PC-9 (cell line): ENCODE results near the gene PPP1R15B. TPM values are rescaled to one million over a fixed set of nuclear protein-coding genes. Genes with fewer than 3 reads are reported as not detected.

Source experiments
- BruUV-seq: library from RNA; stranded (reverse); fragments of 400-500 nt; replicated peaks from 2 replicates; lab custom pipeline; 2021; lab: Mats Ljungman, UMichigan
- CTCF ChIA-PET: fragments of 300-600 bp; sonication (Branson Sonifier 250); formaldehyde crosslinking; loops from one replicate; lab custom pipeline; 2022; ENCODE audit warnings: antibody characterized with exemption; lab: Charles Lee
- POLR2A ChIA-PET: fragments of 300-600 bp; sonication (Branson Sonifier 250); formaldehyde crosslinking; loops from one replicate; lab custom pipeline; 2022; ENCODE audit warnings: antibody characterized with exemption; ENCODE audit not compliant: unreplicated experiment; lab: Charles Lee
- DNase-seq, 2 experiments: peaks; one replicate each; pipeline versions ENCODE4 v3.0.0 to v3.0.0-alpha.2; 2015 to 2022; ENCODE audit warnings: mixed read lengths in 1 of 2
- H2AFZ ChIP-seq: fragments of 200-600 bp; sonication (generic); 2 replicates; pipeline ENCODE4 v1.8.1; 2017; ENCODE audit warnings: antibody characterized with exemption
- H3F3A ChIP-seq: fragments of 200-600 bp; sonication (generic); 2 replicates; pipeline ENCODE4 v1.8.1; 2017; ENCODE audit warnings: antibody characterized with exemption, mild to moderate bottlenecking, low read depth; ENCODE audit not compliant: insufficient read depth
- H3K27ac ChIP-seq: fragments of 200-600 bp; sonication (generic); 2 replicates; pipeline ENCODE4 v1.6.1; 2016; ENCODE audit warnings: mixed run types
- H3K27me3 ChIP-seq: fragments of 200-600 bp; sonication (generic); 2 replicates; pipeline ENCODE4 v1.6.1; 2016; ENCODE audit warnings: low read depth, mixed run types; ENCODE audit not compliant: insufficient read depth
- H3K36me3 ChIP-seq: fragments of 200-600 bp; sonication (generic); 2 replicates; pipeline ENCODE4 v1.6.1; 2016; ENCODE audit warnings: low read depth, mixed run types
- H3K4me1 ChIP-seq: fragments of 200-600 bp; sonication (generic); replicated peaks from 2 replicates; pipeline ENCODE4 v1.6.1; 2016; ENCODE audit warnings: mixed run types; ENCODE audit not compliant: insufficient read depth
- H3K4me2 ChIP-seq: fragments of 200-600 bp; sonication (generic); 2 replicates; pipeline ENCODE4 v1.6.1; 2017; ENCODE audit warnings: mixed run types
- H3K4me3 ChIP-seq: fragments of 200-600 bp; sonication (generic); 2 replicates; pipeline ENCODE4 v1.6.1; 2016; ENCODE audit warnings: mixed run types
- H3K79me2 ChIP-seq: fragments of 200-600 bp; sonication (generic); 2 replicates; pipeline ENCODE4 v1.6.1; 2017; ENCODE audit warnings: low read depth, mixed run types
- H3K9me2 ChIP-seq: fragments of 200-600 bp; sonication (generic); 2 replicates; pipeline ENCODE4 v1.8.1; 2017; ENCODE audit warnings: mild to moderate bottlenecking; ENCODE audit not compliant: insufficient read depth
- H3K9me3 ChIP-seq: fragments of 200-600 bp; sonication (generic); 2 replicates; pipeline ENCODE4 v1.8.1; 2016; ENCODE audit warnings: low read depth; ENCODE audit not compliant: insufficient read depth
- H4K20me1 ChIP-seq: fragments of 200-600 bp; sonication (generic); 2 replicates; pipeline ENCODE4 v1.8.1; 2017; ENCODE audit not compliant: insufficient read depth
- CTCF ChIP-seq: fragments of 200-600 bp; sonication (generic); conservative IDR thresholded peaks from 2 replicates; pipeline ENCODE4 v1.6.1; 2017; ENCODE audit warnings: mixed run types, antibody characterized with exemption, mild to moderate bottlenecking, moderate library complexity
- EZH2 ChIP-seq: fragments of 200-600 bp; sonication (generic); IDR thresholded peaks from 2 replicates; pipeline ENCODE4 v1.8.0; 2017; ENCODE audit warnings: antibody characterized with exemption, low read depth
- intact Hi-C: fragments of 100-400 bp; cut with micrococcal nuclease; formaldehyde crosslinking; loops from one replicate; pipeline ENCODE4 v1.10.0; 2022; ENCODE audit not compliant: unreplicated experiment
- total RNA-seq: library from RNA; stranded (reverse); gene quantifications from 2 replicates; pipeline ENCODE4 v1.2.3, GENCODE V29; 2021

The PPP1R15B gene
- total RNA-seq, 1 experiment from 2014 or later, result 40.9 TPM

DNA sequence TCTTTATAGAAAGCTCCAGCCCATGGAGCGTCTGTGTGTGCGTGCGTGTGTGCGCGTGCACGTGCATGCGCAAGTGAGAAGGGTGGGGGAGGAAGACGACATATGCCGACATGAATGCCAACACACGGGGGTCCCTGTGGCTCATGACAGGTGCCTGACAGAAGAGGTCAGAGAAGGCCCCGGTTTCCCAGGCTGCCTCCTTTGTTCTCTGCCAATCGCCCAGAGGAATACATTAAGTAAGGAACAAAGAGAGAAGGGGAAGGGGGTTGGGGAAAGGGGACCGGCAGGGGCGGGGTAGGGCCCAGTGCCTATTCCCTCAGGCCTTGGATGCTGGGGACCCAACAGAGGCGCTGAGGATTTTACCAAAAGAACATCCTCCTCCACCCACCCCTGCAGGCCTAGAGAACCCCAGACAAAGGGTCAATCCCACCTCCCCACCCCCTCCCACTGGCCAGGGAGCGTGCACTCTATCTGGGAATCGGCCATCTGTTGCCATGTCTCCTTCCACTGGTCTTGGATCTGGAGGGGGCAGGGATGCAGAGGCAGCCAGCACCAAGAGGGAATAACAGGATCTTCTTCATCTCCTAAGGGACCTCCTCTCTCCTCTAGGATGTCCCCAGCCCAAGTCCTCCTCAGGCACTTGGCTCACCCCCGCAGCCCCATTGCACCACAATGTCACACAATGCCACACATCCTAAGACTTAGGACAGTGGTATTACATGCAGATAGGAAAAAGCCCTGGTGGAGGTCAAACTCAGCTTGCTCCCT is 43.6 kb upstream of the PPP1R15B start:
- Histone ChIP-seq H3F3A (peaks cover 27% of the 10 kb centered on the region), H4K20me1 (no peaks in the 10 kb centered on the region), H3K9me3 (no peaks in the 10 kb centered on the region), H3K27me3 (no peaks in the 10 kb centered on the region), H3K4me3 (no peak overlapping the region), H3K36me3 (peaks cover 14% of the 10 kb centered on the region; the same call in 1 of the 2 replicates), H3K9me2 (no peaks in the 10 kb centered on the region), H2AFZ (no peak overlapping the region), H3K79me2 (peaks cover 2% of the 10 kb centered on the region), H3K4me1 (peaks cover 32% of the 10 kb centered on the region), H3K27ac (no peak overlapping the region), H3K4me2 (no peak overlapping the region)
- ChIA-PET CTCF (no interaction called here), POLR2A (interaction anchor here (0.5 to 0.8 kb wide), 2 partner anchors 17 to 493 kb away, joined by 3 to 7 read pairs; no protein-coding TSS in a partner anchor)
- no peak for DNase-seq
- no peak for TF ChIP-seq EZH2
- no peak for TF ChIP-seq CTCF
- intact Hi-C loops, result no loop called here
- no TSS peak for BruUV-seq

DNA sequence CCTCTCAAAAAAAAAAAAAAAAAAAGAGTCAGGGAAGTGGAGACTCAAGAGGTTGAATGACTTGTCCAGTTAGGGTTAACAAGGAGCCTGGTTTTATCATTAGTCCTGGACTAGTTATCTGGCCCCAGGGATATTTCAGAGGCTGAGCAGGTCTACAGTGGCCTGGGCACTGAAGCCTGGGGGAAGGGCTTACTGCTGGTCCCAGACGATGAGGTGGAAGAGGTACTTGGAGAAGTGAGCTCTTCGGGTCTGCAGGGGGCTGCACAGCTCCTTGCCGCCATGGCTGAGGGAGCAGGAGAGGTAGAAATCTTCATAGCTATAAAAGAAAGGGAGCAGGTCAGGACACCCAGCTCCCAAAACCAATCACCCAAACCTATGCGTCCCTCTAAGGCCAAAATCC is 42.9 kb upstream of the PPP1R15B start:
- Histone ChIP-seq H3K4me2 (no peak overlapping the region), H3K4me1 (peaks cover 39% of the 10 kb centered on the region), H3K4me3 (no peak overlapping the region), H3K27ac (no peak overlapping the region), H4K20me1 (no peaks in the 10 kb centered on the region), H3K79me2 (peaks cover 10% of the 10 kb centered on the region), H3K36me3 (peaks cover 22% of the 10 kb centered on the region), H3K27me3 (no peaks in the 10 kb centered on the region), H3K9me2 (no peaks in the 10 kb centered on the region), H3F3A (peaks cover 35% of the 10 kb centered on the region), H2AFZ (no peak overlapping the region), H3K9me3 (no peaks in the 10 kb centered on the region)
- no peak for TF ChIP-seq CTCF
- TF ChIP-seq EZH2, result no peak
- ChIA-PET POLR2A (interaction anchor here (0.8 kb wide), 1 partner anchor 494 kb away, joined by 7 read pairs; no protein-coding TSS in a partner anchor), CTCF (no interaction called here)
- intact Hi-C loops, result no loop called here
- no peak for DNase-seq
- BruUV-seq, result no TSS peak

DNA sequence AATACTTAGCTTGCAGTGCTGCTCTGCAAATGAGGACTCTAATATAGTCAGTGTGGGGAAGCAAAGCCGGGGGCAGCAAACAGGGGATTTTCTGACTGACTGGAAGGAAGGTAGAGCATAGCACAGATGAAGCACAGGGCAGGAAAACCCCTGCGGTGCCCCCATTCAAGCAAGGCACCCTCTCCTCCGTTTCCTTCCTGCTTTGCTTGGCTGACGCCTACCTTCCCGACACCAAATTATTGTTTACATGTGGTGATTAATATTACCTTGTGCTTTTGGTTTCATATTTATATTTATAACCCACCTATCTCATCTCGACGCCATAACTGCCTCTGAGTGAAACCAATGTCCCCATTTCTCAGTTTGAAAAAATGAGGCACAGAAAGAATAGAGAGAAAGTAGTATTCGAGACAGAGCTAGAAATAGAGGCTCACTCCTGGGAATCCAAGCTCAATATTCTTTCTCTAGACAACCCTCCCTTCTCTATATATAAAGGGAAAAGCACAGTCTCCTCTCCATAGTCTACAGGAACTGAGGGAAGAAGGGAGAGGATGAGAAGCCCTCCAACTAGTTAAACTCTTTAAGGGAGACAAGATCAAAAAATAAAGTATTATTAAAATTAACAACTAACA is 41.6 kb upstream of the PPP1R15B start:
- TF ChIP-seq EZH2 (no peak), CTCF (no peak)
- no peak for DNase-seq
- Histone ChIP-seq H3K36me3 (peaks cover 23% of the 10 kb centered on the region), H2AFZ (no peak overlapping the region), H3K9me3 (peaks cover 1% of the 10 kb centered on the region), H3K4me1 (peaks cover 48% of the 10 kb centered on the region), H3F3A (peaks cover 45% of the 10 kb centered on the region), H3K27me3 (no peaks in the 10 kb centered on the region), H3K4me3 (no peak overlapping the region), H3K4me2 (no peak overlapping the region), H3K27ac (no peak overlapping the region; the same call in 1 of the 2 replicates), H3K9me2 (no peaks in the 10 kb centered on the region), H3K79me2 (peaks cover 12% of the 10 kb centered on the region), H4K20me1 (no peaks in the 10 kb centered on the region)
- BruUV-seq, result no TSS peak
- ChIA-PET POLR2A (no interaction called here), CTCF (interaction anchor here (0.7 kb wide), 1 partner anchor 50 kb away, joined by 11 read pairs; no protein-coding TSS in a partner anchor)
- intact Hi-C loops, result no loop called here
